K562 (cell line): ENCODE data around the gene DACT3. TPM values are rescaled to one million over a fixed set of nuclear protein-coding genes. Genes with fewer than 3 reads are reported as not detected.

Experiments
- ATAC-seq: fragments of 200-7000 bp; cut with Tn5 transposase; 3 replicates; pipeline ENCODE4 v1.9.1; 2020; ENCODE audit warnings: moderate library complexity
- BruUV-seq: library from RNA; stranded (reverse); fragments of 400-500 nt; replicated peaks from 2 replicates; lab custom pipeline; 2021; lab: Mats Ljungman, UMichigan
- CTCF ChIA-PET: fragments of 300-600 bp; formaldehyde crosslinking; extraction: SDS; loops from one replicate; lab custom pipeline; 2021; ENCODE audit warnings: low intra/inter-chr PET ratio; lab: Yijun Ruan, JAX
- POLR2A ChIA-PET: fragments of 300-600, 350-650 bp; sonication (Branson Sonifier 250); formaldehyde crosslinking; extraction: SDS; loops from one replicate; lab custom pipeline; 2021; ENCODE audit warnings: antibody characterized with exemption, inconsistent platforms; lab: Yijun Ruan, JAX
- DNase-seq, 4 experiments: peaks; one replicate each; pipeline versions ENCODE4 v3.0.0 to v3.0.0-alpha.2; 2011 to 2018; ENCODE audit warnings: low spot score in 3 of 4, mixed read lengths in 3 of 4; ENCODE audit errors: extremely low read depth in 1 of 4
- FAIRE-seq: peaks from 2 replicates; lab custom pipeline; 2011; peaks lifted over from hg19 to GRCh38; lab: Jason Lieb, UNC
- H2AFZ ChIP-seq: 2 replicates; pipeline ENCODE4 v1.6.0; 2011; ENCODE audit warnings: low read depth, low read length, control low read depth, inconsistent platforms
- H3K27ac ChIP-seq: fragments of 200-600 bp; 3 replicates; pipeline ENCODE4 v1.8.0; 2011; ENCODE audit warnings: low read depth, mild to moderate bottlenecking, control low read depth, inconsistent platforms, low read length, moderate library complexity, mixed read lengths; ENCODE audit errors: extremely low read depth
- H3K27me3 ChIP-seq, 2 experiments: fragments of 300-600 bp in 1 of 2; 2 replicates in 1 of 2; 3 replicates in 1 of 2; pipeline versions ENCODE4 v1.6.0 to v1.8.0; 2011; ENCODE audit warnings: inconsistent platforms in 2 of 2, low read length in 2 of 2, mild to moderate bottlenecking in 1 of 2, mixed read lengths in 1 of 2, moderate library complexity in 1 of 2; ENCODE audit not compliant: control insufficient read depth in 2 of 2, insufficient read depth in 2 of 2
- H3K36me3 ChIP-seq: fragments of 300-600 bp; 3 replicates; pipeline ENCODE4 v1.8.0; 2011; ENCODE audit warnings: mild to moderate bottlenecking, low read length, inconsistent platforms; ENCODE audit not compliant: control insufficient read depth, insufficient read depth
- H3K4me1 ChIP-seq, 2 experiments: fragments of 200-600 bp in 1 of 2; replicated peaks in 1 of 2; 2 replicates in 1 of 2; 3 replicates in 1 of 2; pipeline versions ENCODE4 v1.5.1 to v1.8.0; 2011; ENCODE audit warnings: inconsistent platforms in 2 of 2, low read length in 2 of 2, mild to moderate bottlenecking in 1 of 2, mixed read lengths in 1 of 2, moderate library complexity in 1 of 2; ENCODE audit not compliant: control insufficient read depth in 2 of 2, insufficient read depth in 2 of 2
- H3K4me2 ChIP-seq: 2 replicates; pipeline ENCODE4 v1.6.1; 2011; ENCODE audit warnings: low read length, control low read depth, inconsistent platforms, mixed read lengths; ENCODE audit not compliant: insufficient read depth
- H3K4me3 ChIP-seq: fragments of 200-600 bp; sonication (generic), shearing (Covaris generic); 2 replicates; pipeline ENCODE4 v1.5.1; 2016; ENCODE audit warnings: control low read depth, inconsistent platforms
- H3K79me2 ChIP-seq: fragments of 200-600 bp; 3 replicates; pipeline ENCODE4 v1.8.0; 2011; ENCODE audit warnings: low read length, inconsistent platforms; ENCODE audit not compliant: control insufficient read depth, insufficient read depth
- H3K9ac ChIP-seq, 2 experiments: 2 replicates each; pipeline versions ENCODE4 v1.6.0 to v1.6.1; 2011; ENCODE audit warnings: low read depth in 2 of 2, low read length in 2 of 2, control low read depth in 1 of 2, inconsistent platforms in 1 of 2, mild to moderate bottlenecking in 1 of 2, mixed read lengths in 1 of 2; ENCODE audit not compliant: insufficient read depth in 1 of 2
- H3K9me1 ChIP-seq: one replicate; pipeline ENCODE4 v1.6.0; 2011; ENCODE audit warnings: inconsistent platforms, mild to moderate bottlenecking, low read length, moderate library complexity; ENCODE audit not compliant: control insufficient read depth, insufficient read depth
- H3K9me3 ChIP-seq: replicated peaks from 2 replicates; pipeline ENCODE4 v1.5.1; 2011; ENCODE audit warnings: low read depth, low read length, inconsistent platforms; ENCODE audit not compliant: control insufficient read depth, insufficient read depth
- H4K20me1 ChIP-seq: replicated peaks from 2 replicates; pipeline ENCODE4 v1.6.1; 2011; ENCODE audit warnings: low read length, inconsistent platforms, mixed read lengths; ENCODE audit not compliant: control insufficient read depth, insufficient read depth
- CBFA2T3 ChIP-seq: fragments of 450-650 bp; IDR thresholded peaks from 2 replicates; pipeline ENCODE4 v1.6.1; 2017
- ELF2 ChIP-seq: fragments of 250-450 bp; sonication (Bioruptor Pico); IDR thresholded peaks from 2 replicates; pipeline ENCODE4 v1.5.0; 2021; ENCODE audit warnings: mild to moderate bottlenecking
- KDM5B ChIP-seq: fragments of 200-600 bp; sonication (generic); IDR thresholded peaks from 2 replicates; pipeline ENCODE4 v1.6.1; 2012; ENCODE audit warnings: low read depth, mild to moderate bottlenecking, moderate library complexity, low read length, control low read depth, inconsistent platforms; ENCODE audit not compliant: insufficient replicate concordance
- MCM3 ChIP-seq: fragments of 450-650 bp; IDR thresholded peaks from 2 replicates; pipeline ENCODE4 v1.6.1; 2016
- RBFOX2 ChIP-seq: fragments of 200-400 bp; formaldehyde crosslinking; IDR thresholded peaks from 2 replicates; pipeline ENCODE4 v1.6.1; 2017; ENCODE audit warnings: low read depth, mild to moderate bottlenecking, low read length, moderate library complexity
- SMARCA5 ChIP-seq: fragments of 450-650 bp; IDR thresholded peaks from 2 replicates; pipeline ENCODE4 v1.6.1; 2016
- TOE1 ChIP-seq, 2 experiments: fragments of 450-650 bp in 1 of 2; sonication (generic) in 1 of 2; formaldehyde crosslinking in 1 of 2; IDR thresholded peaks; 2 replicates each; pipeline versions ENCODE4 v1.7.1 to v1.8.0; 2016 to 2022; ENCODE audit warnings: borderline replicate concordance in 2 of 2, mild to moderate bottlenecking in 2 of 2, antibody characterized with exemption in 1 of 2, inconsistent platforms in 1 of 2, low read depth in 1 of 2, missing genetic modification reagents in 1 of 2, moderate library complexity in 1 of 2
- ZNF583 ChIP-seq: fragments of 250-450 bp; sonication (Bioruptor Pico); IDR thresholded peaks from 2 replicates; pipeline ENCODE4 v1.4.0; 2020
- WGBS: fragments of 100-300 bp; shearing (Covaris generic); methylation state at CpG from one replicate; pipeline ENCODE4 v1.1.6; 2016; ENCODE audit warnings: low coverage, mixed read lengths; ENCODE audit not compliant: insufficient coverage; ENCODE audit errors: missing lambda C conversion rate; 5-methylcytosine and 5-hydroxymethylcytosine counted together
- in situ Hi-C: fragments of 300-500 bp; cut with MboI; formaldehyde crosslinking; loops from 4 replicates; pipeline ENCODE4 v1.15.0; 2018; ENCODE audit warnings: inconsistent platforms, mixed read lengths
- intact Hi-C: fragments of 100-400 bp; cut with micrococcal nuclease; formaldehyde crosslinking; loops from 2 replicates; pipeline ENCODE4 v1.14.2; 2022
- polyA plus RNA-seq, 8 experiments: library from polyadenylated mRNA; depleted of rRNA in 4 of 8; stranded (reverse) in 5 of 8; unstranded in 3 of 8; fragments of >200 nt; fragmentation: Nextera tagmentation in 2 of 8; fragmentation: Illumina TruSeq in 1 of 8; extraction: Ambion mirVana in 2 of 8; extraction: Trizol in 1 of 8; gene quantifications; 2 replicates each; pipeline versions ENCODE4 v1.2.1 to v1.2.3, GENCODE V29; 2011 to 2014; ENCODE audit warnings: inconsistent platforms in 1 of 8, missing spikeins in 1 of 8
- total RNA-seq, 7 experiments: library from RNA; depleted of rRNA in 6 of 7; stranded (reverse); fragments of >200 nt in 6 of 7; fragmentation: Illumina TruSeq in 2 of 7; extraction: Trizol in 2 of 7; gene quantifications; 2 replicates each; pipeline versions ENCODE4 v1.2.1 to v1.2.3, GENCODE V29; 2011 to 2021; ENCODE audit warnings: low replicate concordance in 1 of 7
- TF ChIP-seq, protein P1 (sequence below): conservative IDR thresholded peaks from 2 replicates; pipeline ENCODE4 v1.6.1; 2011; ENCODE audit warnings: low read depth, mild to moderate bottlenecking, low read length; ENCODE audit not compliant: control insufficient read depth
- TF ChIP-seq, protein P2 (sequence below): sonication (generic); formaldehyde crosslinking; IDR thresholded peaks from 2 replicates; pipeline ENCODE4 v1.8.0; 2022; ENCODE audit warnings: missing genetic modification reagents, mild to moderate bottlenecking, borderline replicate concordance
- TF ChIP-seq, protein P3 (sequence below): IDR thresholded peaks from 2 replicates; pipeline ENCODE4 v1.6.1; 2014; ENCODE audit warnings: antibody characterized with exemption
- TF ChIP-seq, protein P4 (sequence below): fragments of 200-400 bp; formaldehyde crosslinking; IDR thresholded peaks from 2 replicates; pipeline ENCODE4 v1.6.1; 2017; ENCODE audit warnings: mild to moderate bottlenecking, low read depth, low read length, moderate library complexity

DACT3 gene
- total and polyA plus RNA-seq, 9 of the 15 experiments (the other 6 are each of a cell fraction or from before 2014, with no cell fraction given) = 0.67 to 6.5 (median 3.5) TPM

DNA sequence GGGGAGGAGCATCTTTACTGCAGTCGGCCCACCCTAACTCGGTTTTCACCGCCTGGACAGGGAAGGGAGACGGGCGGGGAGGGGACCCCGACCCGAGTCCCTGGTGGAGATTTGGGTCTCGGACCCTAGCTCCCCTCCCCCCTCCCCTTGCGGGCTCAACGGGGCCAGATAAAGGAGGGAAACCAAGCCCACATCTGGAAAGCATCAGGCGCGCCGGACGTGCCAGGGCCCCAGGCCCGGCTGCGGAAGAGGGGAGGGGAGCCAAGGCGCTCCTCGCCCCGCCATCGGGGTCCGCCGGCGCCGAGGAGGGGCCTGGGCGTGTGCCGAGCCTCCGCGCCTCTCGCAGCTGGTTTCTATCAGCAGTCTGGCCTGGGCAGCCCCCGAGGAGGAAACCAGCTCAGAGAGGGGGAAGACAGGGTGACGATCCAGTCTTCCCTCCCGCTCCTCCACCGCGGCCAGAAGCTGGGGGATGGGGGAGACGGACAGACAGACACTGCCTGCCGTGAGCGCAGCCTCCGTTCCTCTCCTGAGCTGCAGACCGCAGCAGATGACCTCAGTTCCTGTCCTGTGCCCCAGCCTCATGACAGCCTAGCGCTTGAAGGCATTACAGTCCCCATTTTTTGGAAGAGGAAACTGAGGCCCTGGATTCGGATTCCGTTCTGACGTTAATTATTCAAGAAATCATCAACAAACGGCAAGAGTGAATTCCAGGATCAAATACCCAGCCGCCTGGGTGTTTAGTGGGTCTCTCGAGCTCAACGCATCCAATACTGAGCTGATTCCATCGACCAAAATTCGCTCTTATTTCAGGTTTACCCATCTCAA, 21.4 kb downstream of the DACT3 start:
- FAIRE-seq (peak; percentile 51), ATAC-seq (peak; percentile 44), DNase-seq (peak; percentile 51 to 78 (median 59))
- Histone ChIP-seq H3K27ac (peak overlapping the region; percentile 44; the same call in 2 of the 3 replicates), H3K9me1 (no peaks in the 10 kb centered on the region), H2AFZ (peak overlapping the region; percentile 79), H3K4me3 (peak overlapping the region; percentile 53), H3K9ac (peak overlapping the region; percentile 52 to 91; a peak in 3 of 4 replicates), H3K36me3 (no peaks in the 10 kb centered on the region), H3K9me3 (no peaks in the 10 kb centered on the region), H3K4me1 (peaks cover 18 to 43% of the 10 kb centered on the region in 2 experiments; a peak in 4 of 5 replicates), H3K79me2 (no peaks in the 10 kb centered on the region), H3K27me3 (no peaks in the 10 kb centered on the region), H4K20me1 (no peaks in the 10 kb centered on the region), H3K4me2 (peak overlapping the region; percentile 90)
- CTCF ChIA-PET = interaction anchor here (0.6 to 0.7 kb wide), 2 partner anchors 114 to 219 kb away, joined by 3 read pairs; no protein-coding TSS in a partner anchor
- in situ Hi-C loops = no loop called here
- BruUV-seq = no TSS peak
- WGBS = 35% methylated on average over 15 of the region's 49 CpGs
- POLR2A ChIA-PET = interaction anchor here (0.6 to 0.7 kb wide), 6 partner anchors 8 to 120 kb away, joined by 3 to 5 read pairs (median 3); partner anchors contain the start of gene CALM3
- intact Hi-C loops = no loop called here
- TF ChIP-seq, protein P1, sequence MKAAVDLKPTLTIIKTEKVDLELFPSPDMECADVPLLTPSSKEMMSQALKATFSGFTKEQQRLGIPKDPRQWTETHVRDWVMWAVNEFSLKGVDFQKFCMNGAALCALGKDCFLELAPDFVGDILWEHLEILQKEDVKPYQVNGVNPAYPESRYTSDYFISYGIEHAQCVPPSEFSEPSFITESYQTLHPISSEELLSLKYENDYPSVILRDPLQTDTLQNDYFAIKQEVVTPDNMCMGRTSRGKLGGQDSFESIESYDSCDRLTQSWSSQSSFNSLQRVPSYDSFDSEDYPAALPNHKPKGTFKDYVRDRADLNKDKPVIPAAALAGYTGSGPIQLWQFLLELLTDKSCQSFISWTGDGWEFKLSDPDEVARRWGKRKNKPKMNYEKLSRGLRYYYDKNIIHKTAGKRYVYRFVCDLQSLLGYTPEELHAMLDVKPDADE = peak; percentile 53; the same call in 1 of the 2 replicates
- TF ChIP-seq TOE1 (IDR thresholded peaks at IDR 0.05; ENCODE audit: borderline replicate concordance) (peak; percentile 27; the same call in 1 of the 2 replicates), TOE1 (CRISPR knock-in tag; IDR thresholded peaks at IDR 0.05; ENCODE audit: borderline replicate concordance, low read depth) (0 out of 2 replicates have a peak, but pooled peaks have one; percentile 38), MCM3 (no peak), KDM5B (peak; percentile 53), SMARCA5 (peak; percentile 72; the same call in 1 of the 2 replicates), ELF2 (CRISPR knock-in tag) (no peak), ZNF583 (CRISPR knock-in tag) (no peak), RBFOX2 (peak; percentile 60), CBFA2T3 (peak; percentile 20; the same call in 1 of the 2 replicates)
- TF ChIP-seq, protein P2, sequence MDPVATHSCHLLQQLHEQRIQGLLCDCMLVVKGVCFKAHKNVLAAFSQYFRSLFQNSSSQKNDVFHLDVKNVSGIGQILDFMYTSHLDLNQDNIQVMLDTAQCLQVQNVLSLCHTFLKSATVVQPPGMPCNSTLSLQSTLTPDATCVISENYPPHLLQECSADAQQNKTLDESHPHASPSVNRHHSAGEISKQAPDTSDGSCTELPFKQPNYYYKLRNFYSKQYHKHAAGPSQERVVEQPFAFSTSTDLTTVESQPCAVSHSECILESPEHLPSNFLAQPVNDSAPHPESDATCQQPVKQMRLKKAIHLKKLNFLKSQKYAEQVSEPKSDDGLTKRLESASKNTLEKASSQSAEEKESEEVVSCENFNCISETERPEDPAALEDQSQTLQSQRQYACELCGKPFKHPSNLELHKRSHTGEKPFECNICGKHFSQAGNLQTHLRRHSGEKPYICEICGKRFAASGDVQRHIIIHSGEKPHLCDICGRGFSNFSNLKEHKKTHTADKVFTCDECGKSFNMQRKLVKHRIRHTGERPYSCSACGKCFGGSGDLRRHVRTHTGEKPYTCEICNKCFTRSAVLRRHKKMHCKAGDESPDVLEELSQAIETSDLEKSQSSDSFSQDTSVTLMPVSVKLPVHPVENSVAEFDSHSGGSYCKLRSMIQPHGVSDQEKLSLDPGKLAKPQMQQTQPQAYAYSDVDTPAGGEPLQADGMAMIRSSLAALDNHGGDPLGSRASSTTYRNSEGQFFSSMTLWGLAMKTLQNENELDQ (CRISPR knock-in tag) = no peak
- TF ChIP-seq, protein P3, sequence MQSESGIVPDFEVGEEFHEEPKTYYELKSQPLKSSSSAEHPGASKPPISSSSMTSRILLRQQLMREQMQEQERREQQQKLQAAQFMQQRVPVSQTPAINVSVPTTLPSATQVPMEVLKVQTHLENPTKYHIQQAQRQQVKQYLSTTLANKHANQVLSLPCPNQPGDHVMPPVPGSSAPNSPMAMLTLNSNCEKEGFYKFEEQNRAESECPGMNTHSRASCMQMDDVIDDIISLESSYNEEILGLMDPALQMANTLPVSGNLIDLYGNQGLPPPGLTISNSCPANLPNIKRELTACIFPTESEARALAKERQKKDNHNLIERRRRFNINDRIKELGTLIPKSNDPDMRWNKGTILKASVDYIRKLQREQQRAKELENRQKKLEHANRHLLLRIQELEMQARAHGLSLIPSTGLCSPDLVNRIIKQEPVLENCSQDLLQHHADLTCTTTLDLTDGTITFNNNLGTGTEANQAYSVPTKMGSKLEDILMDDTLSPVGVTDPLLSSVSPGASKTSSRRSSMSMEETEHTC = no peak
- TF ChIP-seq, protein P4, sequence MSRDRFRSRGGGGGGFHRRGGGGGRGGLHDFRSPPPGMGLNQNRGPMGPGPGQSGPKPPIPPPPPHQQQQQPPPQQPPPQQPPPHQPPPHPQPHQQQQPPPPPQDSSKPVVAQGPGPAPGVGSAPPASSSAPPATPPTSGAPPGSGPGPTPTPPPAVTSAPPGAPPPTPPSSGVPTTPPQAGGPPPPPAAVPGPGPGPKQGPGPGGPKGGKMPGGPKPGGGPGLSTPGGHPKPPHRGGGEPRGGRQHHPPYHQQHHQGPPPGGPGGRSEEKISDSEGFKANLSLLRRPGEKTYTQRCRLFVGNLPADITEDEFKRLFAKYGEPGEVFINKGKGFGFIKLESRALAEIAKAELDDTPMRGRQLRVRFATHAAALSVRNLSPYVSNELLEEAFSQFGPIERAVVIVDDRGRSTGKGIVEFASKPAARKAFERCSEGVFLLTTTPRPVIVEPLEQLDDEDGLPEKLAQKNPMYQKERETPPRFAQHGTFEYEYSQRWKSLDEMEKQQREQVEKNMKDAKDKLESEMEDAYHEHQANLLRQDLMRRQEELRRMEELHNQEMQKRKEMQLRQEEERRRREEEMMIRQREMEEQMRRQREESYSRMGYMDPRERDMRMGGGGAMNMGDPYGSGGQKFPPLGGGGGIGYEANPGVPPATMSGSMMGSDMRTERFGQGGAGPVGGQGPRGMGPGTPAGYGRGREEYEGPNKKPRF = no peak
